PC-9 (cell line): ENCODE results near the gene ARL5A. TPM values are rescaled to one million over a fixed set of nuclear protein-coding genes. Genes with fewer than 3 reads are reported as not detected.

ENCODE experiments used
- BruUV-seq: library from RNA; stranded (reverse); fragments of 400-500 nt; replicated peaks from 2 replicates; lab custom pipeline; 2021; lab: Mats Ljungman, UMichigan
- CTCF ChIA-PET: fragments of 300-600 bp; sonication (Branson Sonifier 250); formaldehyde crosslinking; loops from one replicate; lab custom pipeline; 2022; ENCODE audit warnings: antibody characterized with exemption; lab: Charles Lee
- POLR2A ChIA-PET: fragments of 300-600 bp; sonication (Branson Sonifier 250); formaldehyde crosslinking; loops from one replicate; lab custom pipeline; 2022; ENCODE audit warnings: antibody characterized with exemption; ENCODE audit not compliant: unreplicated experiment; lab: Charles Lee
- DNase-seq, 2 experiments: peaks; one replicate each; pipeline versions ENCODE4 v3.0.0 to v3.0.0-alpha.2; 2015 to 2022; ENCODE audit warnings: mixed read lengths in 1 of 2
- H2AFZ ChIP-seq: fragments of 200-600 bp; sonication (generic); 2 replicates; pipeline ENCODE4 v1.8.1; 2017; ENCODE audit warnings: antibody characterized with exemption
- H3F3A ChIP-seq: fragments of 200-600 bp; sonication (generic); 2 replicates; pipeline ENCODE4 v1.8.1; 2017; ENCODE audit warnings: antibody characterized with exemption, mild to moderate bottlenecking, low read depth; ENCODE audit not compliant: insufficient read depth
- H3K27ac ChIP-seq: fragments of 200-600 bp; sonication (generic); 2 replicates; pipeline ENCODE4 v1.6.1; 2016; ENCODE audit warnings: mixed run types
- H3K27me3 ChIP-seq: fragments of 200-600 bp; sonication (generic); 2 replicates; pipeline ENCODE4 v1.6.1; 2016; ENCODE audit warnings: low read depth, mixed run types; ENCODE audit not compliant: insufficient read depth
- H3K36me3 ChIP-seq: fragments of 200-600 bp; sonication (generic); 2 replicates; pipeline ENCODE4 v1.6.1; 2016; ENCODE audit warnings: low read depth, mixed run types
- H3K4me1 ChIP-seq: fragments of 200-600 bp; sonication (generic); replicated peaks from 2 replicates; pipeline ENCODE4 v1.6.1; 2016; ENCODE audit warnings: mixed run types; ENCODE audit not compliant: insufficient read depth
- H3K4me2 ChIP-seq: fragments of 200-600 bp; sonication (generic); 2 replicates; pipeline ENCODE4 v1.6.1; 2017; ENCODE audit warnings: mixed run types
- H3K4me3 ChIP-seq: fragments of 200-600 bp; sonication (generic); 2 replicates; pipeline ENCODE4 v1.6.1; 2016; ENCODE audit warnings: mixed run types
- H3K79me2 ChIP-seq: fragments of 200-600 bp; sonication (generic); 2 replicates; pipeline ENCODE4 v1.6.1; 2017; ENCODE audit warnings: low read depth, mixed run types
- H3K9me2 ChIP-seq: fragments of 200-600 bp; sonication (generic); 2 replicates; pipeline ENCODE4 v1.8.1; 2017; ENCODE audit warnings: mild to moderate bottlenecking; ENCODE audit not compliant: insufficient read depth
- H3K9me3 ChIP-seq: fragments of 200-600 bp; sonication (generic); 2 replicates; pipeline ENCODE4 v1.8.1; 2016; ENCODE audit warnings: low read depth; ENCODE audit not compliant: insufficient read depth
- H4K20me1 ChIP-seq: fragments of 200-600 bp; sonication (generic); 2 replicates; pipeline ENCODE4 v1.8.1; 2017; ENCODE audit not compliant: insufficient read depth
- EZH2 ChIP-seq: fragments of 200-600 bp; sonication (generic); IDR thresholded peaks from 2 replicates; pipeline ENCODE4 v1.8.0; 2017; ENCODE audit warnings: antibody characterized with exemption, low read depth
- intact Hi-C: fragments of 100-400 bp; cut with micrococcal nuclease; formaldehyde crosslinking; loops from one replicate; pipeline ENCODE4 v1.10.0; 2022; ENCODE audit not compliant: unreplicated experiment
- total RNA-seq: library from RNA; stranded (reverse); gene quantifications from 2 replicates; pipeline ENCODE4 v1.2.3, GENCODE V29; 2021
- TF ChIP-seq, protein P1 (sequence below): fragments of 200-600 bp; sonication (generic); conservative IDR thresholded peaks from 2 replicates; pipeline ENCODE4 v1.6.1; 2017; ENCODE audit warnings: mixed run types, antibody characterized with exemption, mild to moderate bottlenecking, moderate library complexity

The ARL5A gene
- total RNA-seq, 1 experiment from 2014 or later, result 36.1 TPM

DNA sequence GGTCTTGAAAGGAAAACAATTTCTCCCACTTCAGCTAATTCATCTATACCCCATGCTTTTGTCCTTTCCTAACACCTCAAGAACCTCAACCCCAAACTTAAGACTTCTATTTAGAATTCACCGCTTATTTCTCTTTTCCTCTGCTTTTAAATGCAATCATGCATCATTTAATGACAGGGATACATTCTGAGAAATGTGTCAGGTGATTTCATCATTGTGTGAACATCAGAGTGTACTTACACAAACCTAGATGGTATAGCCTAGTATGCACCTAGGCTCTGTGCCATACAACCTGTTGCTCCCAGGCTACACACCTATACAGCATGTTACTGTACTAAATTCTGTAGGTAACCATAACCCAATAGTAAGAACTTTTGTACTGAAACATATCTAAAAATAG, 22.9 kb downstream of the ARL5A start:
- Histone ChIP-seq H3K9me3 (no peaks in the 10 kb centered on the region), H4K20me1 (peaks cover 4% of the 10 kb centered on the region; the same call in 1 of the 2 replicates), H3F3A (no peaks in the 10 kb centered on the region), H3K36me3 (0 out of 2 replicates have a peak, but pooled peaks cover 3% of the 10 kb centered on the region), H3K4me3 (no peak overlapping the region), H3K27ac (no peak overlapping the region), H3K9me2 (no peaks in the 10 kb centered on the region), H3K4me2 (no peak overlapping the region), H2AFZ (no peak overlapping the region), H3K79me2 (no peaks in the 10 kb centered on the region), H3K4me1 (no peaks in the 10 kb centered on the region), H3K27me3 (no peaks in the 10 kb centered on the region)
- no TSS peak for BruUV-seq
- ChIA-PET CTCF (interaction anchor here (0.6 kb wide), 1 partner anchor 42 kb away, joined by 10 read pairs; no protein-coding TSS in a partner anchor), POLR2A (no interaction called here)
- TF ChIP-seq EZH2, result no peak
- TF ChIP-seq, protein P1, sequence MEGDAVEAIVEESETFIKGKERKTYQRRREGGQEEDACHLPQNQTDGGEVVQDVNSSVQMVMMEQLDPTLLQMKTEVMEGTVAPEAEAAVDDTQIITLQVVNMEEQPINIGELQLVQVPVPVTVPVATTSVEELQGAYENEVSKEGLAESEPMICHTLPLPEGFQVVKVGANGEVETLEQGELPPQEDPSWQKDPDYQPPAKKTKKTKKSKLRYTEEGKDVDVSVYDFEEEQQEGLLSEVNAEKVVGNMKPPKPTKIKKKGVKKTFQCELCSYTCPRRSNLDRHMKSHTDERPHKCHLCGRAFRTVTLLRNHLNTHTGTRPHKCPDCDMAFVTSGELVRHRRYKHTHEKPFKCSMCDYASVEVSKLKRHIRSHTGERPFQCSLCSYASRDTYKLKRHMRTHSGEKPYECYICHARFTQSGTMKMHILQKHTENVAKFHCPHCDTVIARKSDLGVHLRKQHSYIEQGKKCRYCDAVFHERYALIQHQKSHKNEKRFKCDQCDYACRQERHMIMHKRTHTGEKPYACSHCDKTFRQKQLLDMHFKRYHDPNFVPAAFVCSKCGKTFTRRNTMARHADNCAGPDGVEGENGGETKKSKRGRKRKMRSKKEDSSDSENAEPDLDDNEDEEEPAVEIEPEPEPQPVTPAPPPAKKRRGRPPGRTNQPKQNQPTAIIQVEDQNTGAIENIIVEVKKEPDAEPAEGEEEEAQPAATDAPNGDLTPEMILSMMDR, result no peak
- intact Hi-C loops, result no loop called here
- no peak for DNase-seq

DNA sequence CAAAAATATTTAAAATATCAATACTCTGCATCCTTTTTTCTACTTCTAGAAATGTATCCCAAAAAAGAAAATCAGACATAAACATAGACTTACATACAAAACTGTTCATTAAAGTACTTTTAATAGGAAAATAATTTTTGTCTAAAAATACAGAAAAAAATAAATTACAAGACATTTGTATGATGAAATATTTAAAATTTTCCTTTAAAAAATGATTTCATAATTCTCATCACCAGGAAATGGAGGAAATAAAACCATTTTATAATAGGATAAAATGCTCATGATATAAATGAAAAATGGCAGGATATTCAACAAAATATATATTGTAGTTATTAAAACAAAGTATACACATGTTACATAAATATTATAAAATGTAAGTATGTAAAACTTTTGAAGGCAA, 24.4 kb downstream of the ARL5A start:
- TF ChIP-seq, protein P1, result no peak
- TF ChIP-seq EZH2, result no peak
- H3K36me3 ChIP-seq, result 0 out of 2 replicates have a peak, but pooled peaks cover 3% of the 10 kb centered on the region
- no peak overlapping the region for H2AFZ ChIP-seq

DNA sequence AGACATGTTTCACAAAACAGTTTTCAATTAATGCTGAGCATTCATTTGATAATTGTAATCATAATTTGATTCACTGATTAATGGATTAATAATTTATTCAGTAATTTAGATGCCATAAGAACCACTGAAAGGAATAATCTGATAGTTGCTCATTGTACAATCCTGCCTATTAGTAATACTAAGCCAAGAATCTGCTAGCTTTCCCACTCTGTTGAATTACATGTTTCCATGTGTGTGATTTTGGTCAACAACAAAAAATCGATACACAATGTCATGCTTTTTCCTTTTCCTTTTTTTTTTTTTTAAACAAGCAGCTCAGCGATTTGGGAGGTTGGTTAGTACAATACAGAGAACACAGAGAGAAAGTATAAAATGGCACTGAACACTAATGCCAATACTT, 25.9 kb downstream of the ARL5A start:
- no peak overlapping the region for H3K4me3 ChIP-seq
- CTCF ChIA-PET, result no interaction called here
- no peak for DNase-seq
- H2AFZ ChIP-seq, result no peak overlapping the region
- TF ChIP-seq, protein P1, result no peak
- no peak for TF ChIP-seq EZH2
- H3K4me2 ChIP-seq, result no peak overlapping the region
- H3K27me3 ChIP-seq, result no peaks in the 10 kb centered on the region
- H3K79me2 ChIP-seq, result no peaks in the 10 kb centered on the region
- POLR2A ChIA-PET, result no interaction called here
- no peaks in the 10 kb centered on the region for H3K4me1 ChIP-seq
- 0 out of 2 replicates have a peak, but pooled peaks cover 3% of the 10 kb centered on the region for H3K36me3 ChIP-seq
- no peaks in the 10 kb centered on the region for H3F3A ChIP-seq
- BruUV-seq, result no TSS peak
- no peaks in the 10 kb centered on the region for H3K9me3 ChIP-seq
- H4K20me1 ChIP-seq, result peaks cover 2% of the 10 kb centered on the region; the same call in 1 of the 2 replicates
- no peak overlapping the region for H3K27ac ChIP-seq
- intact Hi-C loops, result no loop called here
- H3K9me2 ChIP-seq, result no peaks in the 10 kb centered on the region

More for the DNA sequence above, 24.4 kb downstream of the ARL5A start:
- no peak overlapping the region for H3K27ac ChIP-seq
- H3K9me3 ChIP-seq, result no peaks in the 10 kb centered on the region
- H3K79me2 ChIP-seq, result no peaks in the 10 kb centered on the region
- no peak overlapping the region for H3K4me3 ChIP-seq
- H3K4me1 ChIP-seq, result no peaks in the 10 kb centered on the region
- H3K9me2 ChIP-seq, result no peaks in the 10 kb centered on the region
- peaks cover 4% of the 10 kb centered on the region; the same call in 1 of the 2 replicates for H4K20me1 ChIP-seq
- BruUV-seq, result no TSS peak
- ChIA-PET POLR2A (no interaction called here), CTCF (no interaction called here)
- H3K4me2 ChIP-seq, result no peak overlapping the region
- intact Hi-C loops, result no loop called here
- no peaks in the 10 kb centered on the region for H3F3A ChIP-seq
- no peaks in the 10 kb centered on the region for H3K27me3 ChIP-seq
- DNase-seq, result no peak
